HG03039 (cell line): ENCODE measurements around the gene PABPN1L.

Experiments
- ATAC-seq: cut with Tn5 transposase; IDR thresholded peaks from one replicate; pipeline ENCODE4 v1.9.1; 2021; ENCODE audit warnings: mild to moderate bottlenecking, moderate library complexity; ENCODE audit not compliant: unreplicated experiment

PABPN1L gene

DNA sequence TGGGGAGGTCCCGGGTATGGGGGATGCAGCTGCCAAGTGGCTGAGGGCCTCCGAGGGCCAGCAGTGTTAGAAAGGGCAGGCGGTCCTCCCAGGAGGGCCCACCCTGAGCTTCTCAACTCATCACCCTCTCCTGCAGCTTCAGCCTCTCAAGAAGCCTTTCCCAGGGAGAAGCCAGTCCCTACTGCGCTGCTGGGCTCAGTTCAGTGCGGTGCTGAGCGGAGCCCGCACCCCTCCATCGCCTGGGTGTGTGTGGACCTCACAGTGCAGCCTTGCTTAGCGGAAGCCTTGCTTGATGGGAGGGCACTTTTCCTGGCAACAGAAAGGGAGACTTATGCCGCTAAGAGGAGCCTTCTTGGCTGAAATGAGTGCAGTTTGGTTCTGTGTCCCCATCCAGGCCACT lies 51.2 kb downstream of the PABPN1L start:
- no peak for ATAC-seq

DNA sequence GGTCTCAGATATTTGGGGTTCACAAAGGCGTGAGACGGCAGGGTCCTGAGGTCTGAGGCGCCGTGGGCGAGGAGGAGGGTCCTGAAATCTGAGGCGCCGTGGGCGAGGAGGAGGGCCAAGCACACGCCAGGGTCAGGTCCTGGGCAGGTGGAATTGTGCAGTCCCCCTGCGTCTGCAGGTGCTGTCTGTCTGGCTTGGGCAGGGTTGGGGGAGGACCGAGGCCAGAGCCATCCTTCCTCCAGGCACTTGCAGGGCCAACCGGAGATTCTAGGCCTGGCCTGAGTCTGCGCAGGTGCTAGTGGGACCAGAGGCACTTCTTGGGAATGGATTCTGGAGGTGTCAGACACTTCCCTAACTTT lies 52.3 kb downstream of the PABPN1L start:
- ATAC-seq = no peak
